Measurements from ENCODE around the gene ATMIN.

Gene ATMIN

DNA sequence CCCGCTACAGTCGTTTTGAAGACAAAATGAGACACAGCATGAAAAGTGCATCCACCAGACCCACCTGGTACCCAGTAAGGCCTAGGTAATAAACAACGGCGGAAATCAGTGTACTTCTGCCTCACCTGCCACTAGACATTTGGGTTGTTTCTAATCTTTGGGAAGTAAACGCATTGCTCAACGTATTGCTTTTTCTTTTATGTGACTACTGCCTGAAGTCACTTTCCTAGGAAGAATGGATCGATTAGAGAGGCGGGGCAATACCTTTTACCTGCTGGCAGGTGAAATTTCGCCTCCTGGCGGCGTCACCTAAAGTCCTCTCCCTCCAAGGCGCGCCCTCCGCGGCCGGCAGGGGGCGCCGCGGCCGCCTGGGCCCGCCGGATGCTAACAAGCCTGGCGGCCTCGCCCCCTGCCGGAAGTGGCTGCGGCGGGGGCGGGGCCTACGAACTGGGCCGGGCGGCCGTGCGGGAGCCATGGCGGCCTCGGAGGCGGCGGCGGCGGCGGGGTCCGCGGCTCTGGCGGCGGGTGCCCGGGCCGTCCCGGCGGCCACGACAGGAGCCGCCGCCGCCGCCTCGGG lies at the start of gene ATMIN:
Gene ATMIN, plus strand, starts transcription at position 445 of the 577 bp plus-strand sequence. Its CDS starts 29 bp downstream, at position 474.
- peak; percentile 57 for DNase-seq

- no peak for DNase-seq
Measured at GRCh38 chr16:80986557-80986956, 49.1 kb upstream of the ATMIN start.

GRCh38 chr16:80988756-80989155 lies 46.9 kb upstream of the ATMIN start:
- DNase-seq, result no peak

GRCh38 chr16:80989801-80990200 lies 45.8 kb upstream of the ATMIN start:
- DNase-seq, result no peak

- no peak for DNase-seq
Measured at GRCh38 chr16:80990577-80990976, 45.1 kb upstream of the ATMIN start.

DNA sequence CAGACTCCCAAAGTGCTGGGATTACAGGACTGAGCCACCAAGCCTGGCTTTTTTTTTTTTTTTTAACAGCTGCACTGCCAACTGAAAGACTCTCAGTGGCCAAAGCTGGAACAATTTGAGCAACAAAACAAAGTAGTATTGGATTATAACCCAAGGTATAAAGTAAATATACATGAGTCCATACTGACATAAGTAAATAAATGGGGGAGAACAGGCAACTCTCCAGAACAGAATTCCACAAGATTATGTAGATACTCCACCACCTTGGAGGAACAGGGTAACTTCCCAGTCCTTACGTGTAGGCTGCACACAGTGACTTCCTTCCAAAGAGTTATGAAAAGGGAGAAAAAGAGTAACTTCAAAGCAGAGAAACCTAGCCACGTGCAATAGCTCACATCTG lies 44.7 kb upstream of the ATMIN start:
- no peak for DNase-seq

DNA sequence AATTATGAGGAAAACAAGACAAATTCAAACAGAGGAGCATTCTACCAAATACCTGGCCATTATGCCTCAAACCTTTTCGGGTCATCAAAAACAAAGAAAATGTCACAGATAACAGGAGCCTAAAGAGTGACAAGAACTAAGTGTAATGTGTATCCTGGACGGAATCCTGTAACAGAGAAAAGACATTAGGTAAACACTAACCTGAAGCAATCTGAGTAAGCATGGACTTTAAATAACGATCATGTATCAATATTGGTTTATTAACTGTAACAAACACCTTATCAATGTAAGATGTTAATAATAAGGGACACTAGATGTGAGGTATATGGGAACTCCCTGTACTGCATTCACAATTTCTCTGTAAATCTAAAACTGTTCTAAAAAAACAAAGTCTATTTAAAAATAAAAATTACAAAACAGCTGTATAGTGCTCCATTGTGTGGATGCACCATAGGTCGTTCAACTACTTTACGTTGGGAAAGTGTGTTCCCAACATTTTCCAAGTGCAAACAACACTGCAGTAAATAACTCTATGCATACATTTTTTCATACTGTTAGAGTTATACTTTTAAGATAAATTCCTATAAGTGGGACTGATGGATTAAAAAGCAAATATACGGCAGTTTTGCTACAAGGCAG lies 43.7 kb upstream of the ATMIN start:
- no peak for DNase-seq

- DNase-seq, result no peak
Measured at GRCh38 chr16:80992676-80993293, 42.9 kb upstream of the ATMIN start.

GRCh38 chr16:80993307-80993706 lies 42.3 kb upstream of the ATMIN start:
- DNase-seq, result no peak

GRCh38 chr16:80993834-80994233 lies 41.8 kb upstream of the ATMIN start:
- no peak for DNase-seq

GRCh38 chr16:80994451-80994850 lies 41.2 kb upstream of the ATMIN start:
- no peak for DNase-seq

- peak; percentile 67 for DNase-seq
Measured at GRCh38 chr16:80996688-80997138, 38.9 kb upstream of the ATMIN start.

DNA sequence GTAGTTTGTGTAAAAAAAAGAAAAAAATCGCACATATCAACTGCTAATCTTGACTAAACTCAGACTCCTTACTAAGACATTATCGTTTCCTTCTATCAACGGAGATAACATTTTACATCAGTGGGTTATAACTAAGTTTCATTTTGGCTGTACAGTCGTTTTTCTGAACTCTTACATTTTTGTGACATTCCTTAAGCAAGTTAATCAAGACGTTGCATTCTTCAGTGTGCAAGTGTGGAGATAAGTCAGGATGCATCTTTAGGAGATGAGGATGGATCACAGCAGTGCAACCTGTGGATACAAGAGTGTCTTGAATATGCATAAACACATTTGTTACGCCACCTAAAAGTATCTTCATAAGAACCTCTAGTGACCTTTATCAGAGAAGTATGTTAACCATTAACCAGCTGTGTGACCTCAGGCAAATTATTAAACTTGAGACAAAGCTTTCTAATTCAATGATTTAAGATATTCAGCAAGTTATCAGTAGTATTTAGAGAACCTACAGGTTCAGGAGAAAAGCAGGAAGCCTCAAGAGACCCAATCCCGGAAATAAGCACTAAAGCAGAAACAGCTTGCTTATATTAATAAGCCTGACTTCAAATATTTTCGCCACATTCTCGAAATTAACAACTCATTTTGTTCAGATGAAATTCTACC lies 38.4 kb upstream of the ATMIN start:
- peak; percentile 23 for DNase-seq

DNA sequence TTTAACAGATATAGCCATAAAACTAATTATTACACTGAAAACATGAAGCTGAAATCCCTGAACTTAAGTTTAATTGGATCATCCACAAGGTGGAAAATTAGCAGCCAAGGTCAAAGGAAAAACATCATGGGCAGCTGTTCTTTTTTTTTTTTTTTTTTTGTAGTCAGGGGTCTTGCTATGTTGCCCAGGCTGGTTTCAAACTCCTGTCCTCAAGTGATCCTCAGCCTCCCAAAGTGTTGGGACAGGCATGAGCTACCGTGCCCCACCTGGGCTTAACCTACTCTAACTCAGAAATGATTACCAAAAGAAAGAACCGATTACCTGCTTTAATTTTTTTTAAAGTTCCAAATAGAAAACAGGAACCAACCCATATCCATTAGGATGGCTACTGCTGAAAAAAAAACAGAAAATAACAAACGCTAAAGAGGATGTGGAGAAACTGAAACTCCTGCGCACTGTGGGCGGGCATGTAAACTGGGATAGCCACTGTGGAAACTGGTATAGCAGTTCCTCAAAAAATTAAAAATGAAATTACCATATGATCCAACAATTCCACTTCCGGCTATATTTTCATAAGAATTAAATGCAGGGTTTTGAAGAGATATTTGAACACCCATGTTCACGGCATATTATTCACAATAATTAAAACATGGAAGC lies 37.5 kb upstream of the ATMIN start:
- DNase-seq, result no peak

DNA sequence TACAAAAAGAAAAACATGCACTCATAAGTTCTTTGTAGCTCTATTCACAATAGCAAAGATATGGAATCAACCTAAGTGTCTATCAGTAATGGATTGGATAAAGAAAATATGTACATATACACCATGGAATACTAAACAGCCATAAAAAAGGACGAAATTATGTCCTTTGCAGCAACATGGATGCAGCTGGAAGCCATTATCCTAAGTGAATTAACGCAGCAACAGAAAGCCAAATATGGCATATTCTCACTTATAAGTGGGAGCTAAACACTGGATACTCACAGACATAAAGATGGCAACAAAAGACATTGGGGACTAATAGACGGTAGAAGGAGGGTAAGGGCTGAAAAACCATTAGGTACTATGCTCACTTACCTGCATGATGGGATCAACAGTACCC lies 34.8 kb upstream of the ATMIN start:
- no peak for DNase-seq

- DNase-seq, result peak; percentile 3
Measured at GRCh38 chr16:81001330-81001729, 34.3 kb upstream of the ATMIN start.

- DNase-seq, result no peak
Measured at GRCh38 chr16:81003064-81003463, 32.6 kb upstream of the ATMIN start.

- DNase-seq, result no peak
Measured at GRCh38 chr16:81003610-81004460, 31.8 kb upstream of the ATMIN start.

- DNase-seq, result peak; percentile 42
Measured at GRCh38 chr16:81004646-81005353, 30.8 kb upstream of the ATMIN start.

GRCh38 chr16:81005610-81006161 lies 30.0 kb upstream of the ATMIN start:
- no peak for DNase-seq

DNA sequence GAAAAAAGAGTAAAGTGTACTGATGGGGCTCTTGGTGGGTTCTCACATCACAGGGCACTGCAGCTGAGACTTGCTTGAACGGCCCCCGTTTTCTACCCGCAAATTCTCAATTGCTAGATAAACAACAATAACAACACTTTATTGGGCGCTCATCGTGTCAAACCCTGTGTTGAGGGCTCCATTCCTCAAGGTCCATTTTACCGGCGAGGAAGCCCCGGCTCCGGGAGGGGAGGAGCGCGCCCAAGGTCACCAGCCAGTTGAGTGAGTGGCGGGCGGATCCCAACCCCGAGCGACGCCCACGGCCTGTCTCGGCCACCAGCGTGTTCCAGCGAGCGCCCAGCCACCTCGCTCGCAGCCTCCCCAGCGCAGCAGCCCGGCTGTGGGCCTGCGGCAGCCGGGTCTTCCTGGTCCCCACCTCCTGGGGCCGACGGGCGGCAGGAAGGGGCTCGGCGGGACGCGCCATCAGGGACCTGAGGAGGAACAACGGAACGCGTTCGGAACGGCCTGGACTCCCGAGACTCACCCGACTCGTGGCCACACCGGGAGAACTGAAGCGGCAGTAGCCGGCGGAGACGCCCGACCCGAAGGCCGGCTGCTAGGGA lies 29.3 kb upstream of the ATMIN start:
- DNase-seq, result peak; percentile 15

All from NCI-H526 treated with DMSO at 0.1 percent for 48 hours (cell line).